NCI-H2196 treated with DMSO at 0.1 percent for 48 hours (cell line): ENCODE results near the gene DOK6.
"Not testable (repeated sequence)": the region's sequence is repeated elsewhere in the genome, so short reads cannot be mapped to it uniquely, and the experiment has no call there.

Experiments
- DNase-seq: peaks from one replicate; lab custom pipeline; 2025; ENCODE audit not compliant: unreplicated experiment; lab: John Stamatoyannopoulos, UW

Gene DOK6

GRCh38 chr18:69789794-69790193 lies 389.1 kb downstream of the DOK6 start:
- no peak for DNase-seq

GRCh38 chr18:69790649-69791048 lies 390.0 kb downstream of the DOK6 start:
- DNase-seq: no peak

GRCh38 chr18:69795791-69796190 lies 395.1 kb downstream of the DOK6 start:
- DNase-seq: no peak

GRCh38 chr18:69804776-69805501 lies 404.3 kb downstream of the DOK6 start:
- DNase-seq: no peak

- DNase-seq: no peak
These were observed 407.7 kb downstream of the DOK6 start for GRCh38 chr18:69808399-69808798.

GRCh38 chr18:69813559-69813958 lies 412.9 kb downstream of the DOK6 start:
- DNase-seq: no peak

GRCh38 chr18:69814861-69815385 lies 414.2 kb downstream of the DOK6 start:
- DNase-seq: no peak

- DNase-seq: no peak
These were observed 416.8 kb downstream of the DOK6 start for GRCh38 chr18:69817335-69817940.

- DNase-seq: no peak
These were observed 418.8 kb downstream of the DOK6 start for GRCh38 chr18:69819460-69819859.

GRCh38 chr18:69820538-69820937 lies 419.9 kb downstream of the DOK6 start:
- DNase-seq: no peak

GRCh38 chr18:69830189-69830588 lies 429.5 kb downstream of the DOK6 start:
- DNase-seq: no peak

GRCh38 chr18:69834980-69835379 lies 434.3 kb downstream of the DOK6 start:
- DNase-seq: not testable (repeated sequence)

GRCh38 chr18:69838003-69838402 lies 437.3 kb downstream of the DOK6 start:
- DNase-seq: no peak

- no peak for DNase-seq
These were observed 438.1 kb downstream of the DOK6 start for GRCh38 chr18:69838620-69839411.

GRCh38 chr18:69839497-69839896 lies 438.8 kb downstream of the DOK6 start:
- no peak for DNase-seq

GRCh38 chr18:69840001-69840400 lies 439.3 kb downstream of the DOK6 start:
- no peak for DNase-seq

GRCh38 chr18:69840445-69840844 lies 439.8 kb downstream of the DOK6 start:
- no peak for DNase-seq

- DNase-seq: no peak
These were observed 440.4 kb downstream of the DOK6 start for GRCh38 chr18:69841117-69841516.

GRCh38 chr18:69843015-69843414 lies 442.3 kb downstream of the DOK6 start:
- DNase-seq: no peak

- no peak for DNase-seq
These were observed 444.0 kb downstream of the DOK6 start for GRCh38 chr18:69844656-69845055.

GRCh38 chr18:69845593-69846506 lies 445.2 kb downstream of the DOK6 start:
- DNase-seq: peak; percentile 83
